Heart left ventricle (tissue), 13 donors: ENCODE measurements around the gene SUGCT.

Source experiments
- POLR2A ChIP-seq, 2 donors: fragments of 450-650 bp; IDR thresholded peaks; one replicate each; pipeline ENCODE4 v1.6.1; 2017; ENCODE audit warnings: antibody characterized with exemption in 2 of 2, mild to moderate bottlenecking in 2 of 2, moderate library complexity in 2 of 2
- TF ChIP-seq, protein P1 (sequence below), 12 donors: fragments of 200-600 bp; sonication (generic) in 4 of 12; IDR thresholded peaks; one replicate each; pipeline versions ENCODE4 v1.5.0 to v1.8.0; 2018 to 2022; ENCODE audit warnings: antibody characterized with exemption in 12 of 12, mild to moderate bottlenecking in 5 of 12
- donor health status: ischemic (EF 13 %, LVEDD 7.1; RV severe dilation, severe dysfunction).
- donor health status: DM: no; HTN: yes; CAD: no.
- donor health status: DM: no; HTN: no; CAD: no.
- donor health status: ischemic (EF 25% LVEDD 6.9; RV normal size, moderate dysfunction).
- donor health status: ischemic (EF 25% LVEDD 5.7; RV mildly dilated, moderate dysfunction).
- donor health status: ischemic (EF 35%, LVEDD 5.7; RV mildly dilated, moderate dysfunction).
- donor health status: nonischemic (EF 11% LVEDD 7.7; RV severe dilation, severe dysfunction).
- donor health status: DM: yes; HTN: yes; CAD: no.
- donor health status: PGD.
- donor health status: ischemic (EF 29% LVEDD 5.4; RV normal size, mild dysfunction).
- donor health status: nonischemic (EF 23%, LVEDD 6.1; RV moderate dilation, normal function).

GRCh38 chr7:40891232-40891631 lies 756.4 kb downstream of the SUGCT start:
- TF ChIP-seq, protein P1, sequence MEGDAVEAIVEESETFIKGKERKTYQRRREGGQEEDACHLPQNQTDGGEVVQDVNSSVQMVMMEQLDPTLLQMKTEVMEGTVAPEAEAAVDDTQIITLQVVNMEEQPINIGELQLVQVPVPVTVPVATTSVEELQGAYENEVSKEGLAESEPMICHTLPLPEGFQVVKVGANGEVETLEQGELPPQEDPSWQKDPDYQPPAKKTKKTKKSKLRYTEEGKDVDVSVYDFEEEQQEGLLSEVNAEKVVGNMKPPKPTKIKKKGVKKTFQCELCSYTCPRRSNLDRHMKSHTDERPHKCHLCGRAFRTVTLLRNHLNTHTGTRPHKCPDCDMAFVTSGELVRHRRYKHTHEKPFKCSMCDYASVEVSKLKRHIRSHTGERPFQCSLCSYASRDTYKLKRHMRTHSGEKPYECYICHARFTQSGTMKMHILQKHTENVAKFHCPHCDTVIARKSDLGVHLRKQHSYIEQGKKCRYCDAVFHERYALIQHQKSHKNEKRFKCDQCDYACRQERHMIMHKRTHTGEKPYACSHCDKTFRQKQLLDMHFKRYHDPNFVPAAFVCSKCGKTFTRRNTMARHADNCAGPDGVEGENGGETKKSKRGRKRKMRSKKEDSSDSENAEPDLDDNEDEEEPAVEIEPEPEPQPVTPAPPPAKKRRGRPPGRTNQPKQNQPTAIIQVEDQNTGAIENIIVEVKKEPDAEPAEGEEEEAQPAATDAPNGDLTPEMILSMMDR (IDR thresholded peaks at IDR 0.05): no peak
- no peak for TF ChIP-seq POLR2A (IDR thresholded peaks at IDR 0.05)
